H1 (cell line): ENCODE measurements around the gene POLG. TPM values are rescaled to one million over a fixed set of nuclear protein-coding genes. Genes with fewer than 3 reads are reported as not detected.

Experiments
- polyA plus RNA-seq, 7 experiments: library from polyadenylated mRNA; depleted of rRNA in 3 of 7; stranded (reverse) in 5 of 7; unstranded in 2 of 7; fragments of >200 nt in 5 of 7; fragments of 200-250 nt in 2 of 7; gene quantifications; 1 replicate in 5 of 7; 2 replicates in 1 of 7; 4 replicates in 1 of 7; pipeline versions ENCODE4 v1.2.1 to v1.2.3, GENCODE V29; 2011 to 2013; ENCODE audit warnings: missing spikeins in 2 of 7, mixed read lengths in 2 of 7
- total RNA-seq: library from RNA; stranded (reverse); fragmentation: NEBNext Ultra II Directional; extraction: Animal tissue kit (Norgen Biotek cat#: 25700); gene quantifications from 2 replicates; pipeline ENCODE4 v1.2.1, GENCODE V29; 2021
- TF ChIP-seq, protein P1 (sequence below): fragments of 300-600 bp; sonication (generic); IDR thresholded peaks from 2 replicates; pipeline ENCODE4 v1.7.1; 2012; ENCODE audit warnings: low read length, moderate library complexity, mild to moderate bottlenecking, inconsistent platforms; ENCODE audit not compliant: insufficient replicate concordance

POLG gene
- total and polyA plus RNA-seq, 2 of the 8 experiments (the other 6 are each of a cell fraction or from before 2014, with no cell fraction given): 14.8 to 52.3 TPM

DNA sequence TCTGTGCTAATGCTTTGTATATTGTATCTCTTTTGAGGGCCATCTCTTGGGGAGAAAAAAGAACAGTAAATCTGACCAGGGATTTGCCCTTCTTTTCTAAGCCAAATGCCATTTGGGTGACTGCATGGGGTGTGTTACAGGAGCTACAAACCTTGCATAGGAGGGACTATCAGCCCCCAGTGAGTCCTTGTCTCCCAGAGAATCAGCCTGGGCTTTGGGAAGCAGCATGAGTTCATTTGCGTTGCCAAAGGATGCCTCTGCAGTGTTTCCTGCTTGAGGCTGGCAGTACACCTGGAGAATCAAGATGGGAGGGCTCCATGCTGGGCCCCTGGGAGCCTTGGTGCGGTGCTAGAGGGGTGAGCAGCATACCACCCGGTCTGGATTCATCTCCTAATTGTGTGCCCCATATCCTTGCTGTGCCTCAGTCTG lies 49.6 kb upstream of the POLG start (continued):
- TF ChIP-seq, protein P1, sequence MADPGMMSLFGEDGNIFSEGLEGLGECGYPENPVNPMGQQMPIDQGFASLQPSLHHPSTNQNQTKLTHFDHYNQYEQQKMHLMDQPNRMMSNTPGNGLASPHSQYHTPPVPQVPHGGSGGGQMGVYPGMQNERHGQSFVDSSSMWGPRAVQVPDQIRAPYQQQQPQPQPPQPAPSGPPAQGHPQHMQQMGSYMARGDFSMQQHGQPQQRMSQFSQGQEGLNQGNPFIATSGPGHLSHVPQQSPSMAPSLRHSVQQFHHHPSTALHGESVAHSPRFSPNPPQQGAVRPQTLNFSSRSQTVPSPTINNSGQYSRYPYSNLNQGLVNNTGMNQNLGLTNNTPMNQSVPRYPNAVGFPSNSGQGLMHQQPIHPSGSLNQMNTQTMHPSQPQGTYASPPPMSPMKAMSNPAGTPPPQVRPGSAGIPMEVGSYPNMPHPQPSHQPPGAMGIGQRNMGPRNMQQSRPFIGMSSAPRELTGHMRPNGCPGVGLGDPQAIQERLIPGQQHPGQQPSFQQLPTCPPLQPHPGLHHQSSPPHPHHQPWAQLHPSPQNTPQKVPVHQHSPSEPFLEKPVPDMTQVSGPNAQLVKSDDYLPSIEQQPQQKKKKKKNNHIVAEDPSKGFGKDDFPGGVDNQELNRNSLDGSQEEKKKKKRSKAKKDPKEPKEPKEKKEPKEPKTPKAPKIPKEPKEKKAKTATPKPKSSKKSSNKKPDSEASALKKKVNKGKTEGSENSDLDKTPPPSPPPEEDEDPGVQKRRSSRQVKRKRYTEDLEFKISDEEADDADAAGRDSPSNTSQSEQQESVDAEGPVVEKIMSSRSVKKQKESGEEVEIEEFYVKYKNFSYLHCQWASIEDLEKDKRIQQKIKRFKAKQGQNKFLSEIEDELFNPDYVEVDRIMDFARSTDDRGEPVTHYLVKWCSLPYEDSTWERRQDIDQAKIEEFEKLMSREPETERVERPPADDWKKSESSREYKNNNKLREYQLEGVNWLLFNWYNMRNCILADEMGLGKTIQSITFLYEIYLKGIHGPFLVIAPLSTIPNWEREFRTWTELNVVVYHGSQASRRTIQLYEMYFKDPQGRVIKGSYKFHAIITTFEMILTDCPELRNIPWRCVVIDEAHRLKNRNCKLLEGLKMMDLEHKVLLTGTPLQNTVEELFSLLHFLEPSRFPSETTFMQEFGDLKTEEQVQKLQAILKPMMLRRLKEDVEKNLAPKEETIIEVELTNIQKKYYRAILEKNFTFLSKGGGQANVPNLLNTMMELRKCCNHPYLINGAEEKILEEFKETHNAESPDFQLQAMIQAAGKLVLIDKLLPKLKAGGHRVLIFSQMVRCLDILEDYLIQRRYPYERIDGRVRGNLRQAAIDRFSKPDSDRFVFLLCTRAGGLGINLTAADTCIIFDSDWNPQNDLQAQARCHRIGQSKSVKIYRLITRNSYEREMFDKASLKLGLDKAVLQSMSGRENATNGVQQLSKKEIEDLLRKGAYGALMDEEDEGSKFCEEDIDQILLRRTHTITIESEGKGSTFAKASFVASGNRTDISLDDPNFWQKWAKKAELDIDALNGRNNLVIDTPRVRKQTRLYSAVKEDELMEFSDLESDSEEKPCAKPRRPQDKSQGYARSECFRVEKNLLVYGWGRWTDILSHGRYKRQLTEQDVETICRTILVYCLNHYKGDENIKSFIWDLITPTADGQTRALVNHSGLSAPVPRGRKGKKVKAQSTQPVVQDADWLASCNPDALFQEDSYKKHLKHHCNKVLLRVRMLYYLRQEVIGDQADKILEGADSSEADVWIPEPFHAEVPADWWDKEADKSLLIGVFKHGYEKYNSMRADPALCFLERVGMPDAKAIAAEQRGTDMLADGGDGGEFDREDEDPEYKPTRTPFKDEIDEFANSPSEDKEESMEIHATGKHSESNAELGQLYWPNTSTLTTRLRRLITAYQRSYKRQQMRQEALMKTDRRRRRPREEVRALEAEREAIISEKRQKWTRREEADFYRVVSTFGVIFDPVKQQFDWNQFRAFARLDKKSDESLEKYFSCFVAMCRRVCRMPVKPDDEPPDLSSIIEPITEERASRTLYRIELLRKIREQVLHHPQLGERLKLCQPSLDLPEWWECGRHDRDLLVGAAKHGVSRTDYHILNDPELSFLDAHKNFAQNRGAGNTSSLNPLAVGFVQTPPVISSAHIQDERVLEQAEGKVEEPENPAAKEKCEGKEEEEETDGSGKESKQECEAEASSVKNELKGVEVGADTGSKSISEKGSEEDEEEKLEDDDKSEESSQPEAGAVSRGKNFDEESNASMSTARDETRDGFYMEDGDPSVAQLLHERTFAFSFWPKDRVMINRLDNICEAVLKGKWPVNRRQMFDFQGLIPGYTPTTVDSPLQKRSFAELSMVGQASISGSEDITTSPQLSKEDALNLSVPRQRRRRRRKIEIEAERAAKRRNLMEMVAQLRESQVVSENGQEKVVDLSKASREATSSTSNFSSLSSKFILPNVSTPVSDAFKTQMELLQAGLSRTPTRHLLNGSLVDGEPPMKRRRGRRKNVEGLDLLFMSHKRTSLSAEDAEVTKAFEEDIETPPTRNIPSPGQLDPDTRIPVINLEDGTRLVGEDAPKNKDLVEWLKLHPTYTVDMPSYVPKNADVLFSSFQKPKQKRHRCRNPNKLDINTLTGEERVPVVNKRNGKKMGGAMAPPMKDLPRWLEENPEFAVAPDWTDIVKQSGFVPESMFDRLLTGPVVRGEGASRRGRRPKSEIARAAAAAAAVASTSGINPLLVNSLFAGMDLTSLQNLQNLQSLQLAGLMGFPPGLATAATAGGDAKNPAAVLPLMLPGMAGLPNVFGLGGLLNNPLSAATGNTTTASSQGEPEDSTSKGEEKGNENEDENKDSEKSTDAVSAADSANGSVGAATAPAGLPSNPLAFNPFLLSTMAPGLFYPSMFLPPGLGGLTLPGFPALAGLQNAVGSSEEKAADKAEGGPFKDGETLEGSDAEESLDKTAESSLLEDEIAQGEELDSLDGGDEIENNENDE: no peak
